HG02610 (cell line): ENCODE data around the gene KCNC1.

Source experiments
- ATAC-seq: cut with Tn5 transposase; IDR thresholded peaks from one replicate; pipeline ENCODE4 v1.9.1; 2021; ENCODE audit warnings: mild to moderate bottlenecking, moderate library complexity; ENCODE audit not compliant: unreplicated experiment

KCNC1 gene

DNA sequence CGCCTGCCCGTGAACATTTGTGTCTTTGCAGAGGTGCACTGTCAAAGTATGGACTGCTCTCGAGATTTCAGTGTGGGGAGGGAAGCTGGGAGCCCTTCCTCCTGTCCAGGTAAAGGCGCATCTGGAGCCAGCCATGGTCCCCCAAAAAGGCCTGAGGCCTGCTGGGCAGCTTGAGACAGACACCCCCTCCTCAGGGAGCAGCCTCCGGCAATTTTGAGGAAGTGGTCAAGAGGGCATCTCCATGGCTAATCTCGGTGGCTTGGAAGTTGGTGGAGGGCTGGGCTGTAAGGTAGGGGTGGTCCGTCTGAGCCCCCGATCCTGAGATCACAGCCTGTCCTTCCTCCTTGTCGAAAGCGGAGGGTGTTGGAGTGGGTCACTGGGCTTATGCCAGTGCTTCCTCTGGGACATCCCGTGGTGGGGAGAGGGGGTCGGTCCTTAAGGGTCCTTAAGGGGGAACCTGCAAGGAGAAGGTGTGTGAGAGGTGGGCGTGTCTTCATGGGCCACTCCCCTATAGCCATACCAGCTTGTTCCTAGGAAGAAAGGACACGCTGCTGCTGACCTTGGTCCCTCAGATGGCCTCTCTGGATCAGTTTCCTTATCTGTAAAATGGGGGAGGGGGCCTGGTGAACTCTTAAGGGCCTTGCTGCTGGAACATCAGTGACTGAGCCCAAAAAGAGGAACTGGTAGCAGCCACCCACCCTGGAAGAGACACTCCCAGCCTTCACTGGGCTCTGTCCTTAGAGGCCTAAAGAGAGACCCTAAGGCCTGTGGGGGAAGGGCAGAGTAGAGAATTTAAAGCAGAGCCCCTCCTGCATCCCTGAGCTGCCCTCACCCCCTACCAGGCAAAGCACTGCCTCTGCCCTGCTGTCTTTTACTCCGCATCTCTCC, 2.6 kb downstream of the KCNC1 start:
- no peak for ATAC-seq

- no peak for ATAC-seq
These were observed 3.8 kb downstream of the KCNC1 start for GRCh38 chr11:17738151-17738973.

DNA sequence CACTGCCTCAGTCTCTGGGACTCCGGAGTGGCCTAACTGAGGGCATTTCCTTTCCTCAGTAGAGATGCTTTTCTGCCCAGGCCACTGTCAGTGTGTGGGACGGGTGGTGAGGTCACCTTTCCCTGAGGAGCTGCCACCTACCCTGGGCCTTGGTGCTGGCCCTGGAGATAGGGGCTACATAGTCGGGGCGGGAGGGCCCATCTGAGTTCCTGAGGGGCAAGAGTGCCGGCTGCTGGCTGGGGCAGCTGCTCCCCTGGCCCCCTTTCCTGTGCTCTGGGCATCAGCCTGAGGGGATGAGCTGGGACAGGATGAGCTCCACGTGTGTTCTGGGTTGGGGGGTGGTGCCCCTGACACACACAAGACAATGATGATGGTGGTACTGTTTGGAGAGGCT, 5.4 kb downstream of the KCNC1 start:
- ATAC-seq = no peak

- no peak for ATAC-seq
These were observed 6.2 kb downstream of the KCNC1 start for GRCh38 chr11:17740649-17741235.

GRCh38 chr11:17741487-17741886, 6.9 kb downstream of the KCNC1 start:
- ATAC-seq = no peak

- ATAC-seq = no peak
These were observed 7.4 kb downstream of the KCNC1 start for GRCh38 chr11:17742019-17742418.

GRCh38 chr11:17743026-17743807, 8.6 kb downstream of the KCNC1 start:
- no peak for ATAC-seq

GRCh38 chr11:17743808-17744119, 9.2 kb downstream of the KCNC1 start:
- ATAC-seq = no peak

DNA sequence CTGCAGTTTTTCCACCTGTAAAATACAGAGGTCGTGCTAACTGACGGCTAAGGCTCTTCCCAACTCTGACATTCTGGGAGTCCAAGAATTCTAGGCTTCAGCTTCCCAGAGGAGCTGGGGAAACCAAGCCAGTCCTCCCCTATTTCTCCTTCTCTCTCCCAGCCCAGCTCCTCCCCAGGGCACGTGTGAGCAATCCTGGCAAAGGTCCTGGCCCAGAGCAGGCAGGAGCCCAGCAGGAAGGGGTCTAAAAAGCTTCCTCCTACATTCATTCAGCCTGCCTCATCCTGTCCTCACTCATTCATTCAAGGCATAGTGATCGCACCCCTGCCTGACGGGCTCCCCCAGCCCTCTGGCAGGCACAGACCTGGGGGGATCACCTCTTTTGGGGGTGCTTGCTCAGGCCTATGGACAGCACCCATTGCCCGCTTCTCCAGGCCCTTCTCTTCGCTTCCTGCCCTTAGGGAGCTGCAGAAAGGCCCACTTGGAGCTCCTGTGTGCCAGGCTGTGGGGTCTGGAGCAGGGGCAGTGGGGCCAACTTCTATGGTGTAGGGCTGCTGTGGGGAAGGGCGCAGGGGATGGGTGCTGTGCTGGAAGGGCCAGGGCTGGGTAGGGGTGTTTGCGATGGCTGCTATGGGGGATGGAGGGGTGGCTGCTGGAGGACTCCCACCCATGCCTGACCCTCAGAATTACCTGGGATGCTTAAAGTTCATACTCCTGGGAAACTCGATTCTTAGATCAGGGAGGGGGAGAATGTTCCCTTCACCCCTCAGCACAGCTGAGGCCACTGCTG, 9.8 kb downstream of the KCNC1 start:
- no peak for ATAC-seq

- ATAC-seq = no peak
These were observed 10.6 kb downstream of the KCNC1 start for GRCh38 chr11:17745023-17745772.

DNA sequence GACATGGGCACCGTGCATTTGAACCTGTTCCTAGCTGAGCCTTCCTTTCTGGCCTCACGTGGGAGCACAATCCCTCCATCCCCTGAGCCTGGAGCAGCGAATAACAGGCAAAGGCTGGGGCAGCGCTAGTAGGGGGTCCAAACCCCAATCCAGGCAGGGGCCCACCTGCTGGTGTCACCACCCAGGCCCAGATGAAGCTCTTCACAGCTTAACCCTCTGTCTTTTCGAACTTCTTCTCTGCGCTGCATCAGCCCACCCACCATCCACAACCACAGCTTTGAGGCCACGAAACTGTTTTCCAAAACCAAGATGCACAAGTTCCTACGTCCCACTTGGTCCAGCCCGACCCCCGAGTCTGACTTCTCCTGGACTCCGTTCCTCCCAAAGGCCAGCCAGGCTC, 11.5 kb downstream of the KCNC1 start:
- no peak for ATAC-seq

DNA sequence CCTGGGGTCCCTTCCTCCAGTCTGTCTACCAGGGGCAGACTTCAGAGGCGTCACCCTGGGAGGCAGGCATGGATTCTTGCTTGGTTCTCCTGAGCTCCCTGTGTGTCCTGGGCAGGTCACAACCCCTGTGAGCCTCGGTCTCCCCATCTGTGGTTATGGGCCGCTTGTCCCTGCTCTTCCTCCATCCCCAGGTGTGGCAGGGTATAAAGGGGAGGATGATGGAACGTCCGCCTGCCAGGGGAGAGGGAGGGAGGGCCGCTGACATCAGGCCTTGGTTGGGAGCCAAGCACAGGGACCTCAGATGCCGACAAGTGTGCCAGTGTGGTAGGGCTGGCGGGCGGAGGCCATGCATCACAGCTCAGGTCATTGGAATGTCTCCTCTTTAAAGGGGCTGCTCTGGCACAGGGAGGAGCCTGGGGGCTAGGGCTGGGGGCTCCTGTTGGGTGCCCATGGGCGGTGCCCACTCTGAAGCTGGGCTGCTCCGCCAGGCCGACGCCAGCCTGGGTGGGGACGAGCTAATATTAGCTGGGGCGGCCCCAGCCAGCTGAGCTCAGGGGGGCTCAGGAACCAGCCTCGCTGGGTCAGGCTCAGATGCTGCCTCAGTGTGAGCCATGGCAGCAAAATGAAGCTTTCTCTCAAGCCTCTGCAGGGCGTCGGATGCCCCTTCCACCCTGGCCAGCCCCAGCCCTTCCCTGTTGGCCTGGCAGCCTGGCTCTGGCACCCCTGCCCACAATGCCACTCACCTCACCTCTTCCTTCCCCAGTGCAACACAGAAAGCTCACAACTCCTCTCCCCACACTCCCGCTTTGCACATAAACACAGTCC, 12.8 kb downstream of the KCNC1 start:
- ATAC-seq = no peak

- no peak for ATAC-seq
These were observed 13.5 kb downstream of the KCNC1 start for GRCh38 chr11:17748044-17748443.

DNA sequence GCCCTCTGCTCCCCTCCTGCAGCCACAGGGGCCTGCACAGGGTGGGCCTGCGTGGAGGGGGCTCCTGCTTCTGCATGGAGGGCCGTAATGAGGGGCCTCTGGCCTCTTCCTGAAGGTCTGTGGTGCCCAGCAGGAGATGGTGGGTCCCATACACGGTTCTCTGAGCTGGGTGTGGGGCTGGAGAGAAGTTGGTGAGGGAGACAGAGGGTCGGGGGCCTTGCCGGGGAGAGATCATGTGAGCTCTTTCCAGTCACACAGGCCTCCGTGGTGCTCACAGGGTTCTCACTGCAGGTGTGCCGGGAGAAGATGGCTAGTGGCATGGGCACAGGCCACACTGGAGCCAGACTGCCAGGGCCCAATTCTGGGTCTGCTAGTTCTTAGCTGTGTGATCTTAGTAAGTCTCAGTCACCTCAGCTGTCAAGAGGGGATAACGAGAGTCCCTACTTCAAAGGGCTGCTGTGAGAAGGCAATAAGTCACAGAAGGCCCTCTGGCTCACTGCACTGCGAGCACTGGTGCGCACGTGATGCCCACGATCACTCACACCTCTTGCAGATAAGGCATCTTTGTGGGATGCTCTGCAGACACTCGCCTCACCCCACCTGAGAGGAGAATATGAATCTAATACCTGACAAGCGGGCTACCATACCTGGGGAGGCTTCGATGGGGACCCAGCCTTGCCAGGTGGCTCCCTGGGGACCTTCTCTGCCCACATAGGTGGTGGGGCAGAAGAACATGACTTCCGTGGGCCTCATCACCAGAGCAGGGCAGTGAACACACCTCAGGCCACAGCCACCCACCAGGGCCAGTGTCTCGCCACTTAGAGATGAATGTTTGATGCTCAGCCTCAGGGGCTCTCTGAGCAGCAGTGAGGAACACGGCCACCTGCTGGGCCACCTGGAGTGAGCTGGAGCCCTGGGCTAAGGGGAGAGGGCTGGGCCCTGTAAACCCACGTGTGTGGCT, 14.5 kb downstream of the KCNC1 start:
- no peak for ATAC-seq

DNA sequence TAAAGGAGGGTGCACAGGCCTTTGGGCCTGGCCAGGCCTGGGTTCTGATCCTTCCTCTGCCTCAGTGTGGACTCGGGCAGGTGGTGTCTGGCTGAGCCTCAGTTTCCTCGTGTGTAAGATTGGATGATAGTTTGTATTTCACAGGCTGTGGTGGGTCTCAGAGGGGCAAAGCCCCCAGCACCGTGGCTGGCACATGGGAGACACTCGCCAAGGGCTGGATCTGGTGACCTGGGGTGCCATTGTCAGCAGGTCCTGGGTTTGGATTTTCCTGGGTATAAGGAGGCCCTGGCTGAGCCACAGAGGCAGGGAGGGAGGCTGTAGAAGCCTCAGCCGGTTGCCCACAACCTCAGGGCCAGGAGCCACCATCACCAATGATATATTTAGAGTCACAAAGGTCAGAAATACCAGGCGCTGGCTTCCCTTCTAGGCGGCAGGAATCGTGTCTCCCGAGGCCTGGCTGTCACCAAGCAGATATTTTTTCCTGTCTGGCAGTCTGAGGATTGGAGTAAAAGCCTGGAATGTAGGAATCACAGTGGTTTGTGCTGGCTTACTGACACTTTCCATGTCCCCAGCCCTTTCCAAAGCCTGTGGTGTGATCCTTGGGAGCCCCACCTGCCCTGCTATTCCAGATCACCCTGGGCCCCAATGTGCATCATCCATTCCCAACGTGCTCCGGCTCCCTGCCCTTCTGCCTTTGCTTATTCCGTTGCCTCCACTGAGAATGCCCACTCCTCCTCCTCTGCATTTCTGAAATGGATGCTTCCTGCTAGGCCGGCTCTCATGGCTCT, 15.6 kb downstream of the KCNC1 start:
- ATAC-seq = no peak

DNA sequence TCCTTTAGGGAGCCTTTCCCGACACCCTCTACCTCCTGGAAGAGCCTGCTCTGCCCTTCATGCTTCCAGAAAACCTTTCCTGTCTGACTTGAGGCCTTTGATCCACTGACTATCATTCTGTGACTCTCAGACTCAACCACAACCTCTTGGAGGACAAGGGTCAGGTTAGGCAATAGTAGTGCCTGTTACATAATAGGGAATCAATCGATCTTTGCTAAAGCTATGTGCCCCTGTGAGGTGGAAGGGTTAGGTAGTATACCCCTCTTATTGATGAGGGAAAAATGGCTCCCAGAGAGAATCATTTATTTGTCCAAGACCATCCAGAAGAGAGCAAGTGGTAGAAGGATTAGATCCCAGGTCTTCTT, 16.2 kb downstream of the KCNC1 start:
- ATAC-seq = no peak

DNA sequence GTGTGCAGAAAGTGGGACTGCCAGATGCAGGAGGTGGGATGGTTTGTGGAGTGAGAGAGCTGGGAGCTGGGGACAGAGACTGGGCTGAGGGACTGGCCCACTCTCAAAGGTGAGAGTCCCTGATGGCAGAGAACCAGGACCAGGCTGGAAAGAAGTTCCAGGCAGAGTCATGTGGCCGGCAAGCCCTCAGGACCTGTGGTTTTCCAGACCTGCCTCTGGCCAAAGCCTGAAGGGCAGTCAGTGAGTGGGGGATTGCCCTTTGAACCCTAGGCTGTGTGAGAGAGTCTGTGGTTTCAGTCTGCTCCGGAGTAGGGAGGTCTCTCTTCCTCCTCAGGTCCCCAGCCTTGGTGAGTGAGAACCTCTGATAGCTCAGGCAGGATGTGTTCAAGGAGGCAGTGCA, 17.0 kb downstream of the KCNC1 start:
- no peak for ATAC-seq
